Loucy (cell line): ENCODE results near the gene CELSR2.

Source experiments
- CTCF ChIP-seq: fragments of 200-600 bp; sonication (generic); conservative IDR thresholded peaks from 2 replicates; pipeline ENCODE4 v1.5.1; 2014; ENCODE audit warnings: mild to moderate bottlenecking, antibody characterized with exemption, low read length
- EZH2phosphoT487 ChIP-seq: fragments of 200-600 bp; IDR thresholded peaks from 2 replicates; pipeline ENCODE4 v1.6.1; 2018; ENCODE audit warnings: antibody characterized with exemption, mild to moderate bottlenecking, moderate library complexity, borderline replicate concordance

- TF ChIP-seq CTCF (no peak), EZH2phosphoT487 (no peak)
These were observed 1.7 kb upstream of the CELSR2 start for GRCh38 chr1:109247401-109248365.
